A204.1 (cell line): ENCODE results near the gene SOX2.

Experiments used
- FAIRE-seq: peaks from 2 replicates; lab custom pipeline; 2012; peaks lifted over from hg19 to GRCh38; lab: Jason Lieb, UNC

The SOX2 gene

GRCh38 chr3:181722766-181723425 lies 11.2 kb downstream of the SOX2 start:
- FAIRE-seq, result no peak

- no peak for FAIRE-seq
Measured at GRCh38 chr3:181723625-181724191, 12.0 kb downstream of the SOX2 start.

GRCh38 chr3:181724192-181724965 lies 12.7 kb downstream of the SOX2 start:
- no peak for FAIRE-seq

GRCh38 chr3:181725131-181725731 lies 13.5 kb downstream of the SOX2 start:
- FAIRE-seq, result no peak

- no peak for FAIRE-seq
Measured at GRCh38 chr3:181725830-181726229, 14.1 kb downstream of the SOX2 start.

GRCh38 chr3:181726351-181727330 lies 14.9 kb downstream of the SOX2 start:
- FAIRE-seq, result no peak

GRCh38 chr3:181727341-181728032 lies 15.8 kb downstream of the SOX2 start:
- no peak for FAIRE-seq

GRCh38 chr3:181728470-181729340 lies 17.0 kb downstream of the SOX2 start:
- no peak for FAIRE-seq

GRCh38 chr3:181729341-181729869 lies 17.7 kb downstream of the SOX2 start:
- FAIRE-seq, result no peak

GRCh38 chr3:181730316-181730715 lies 18.6 kb downstream of the SOX2 start:
- no peak for FAIRE-seq

GRCh38 chr3:181730934-181731333 lies 19.2 kb downstream of the SOX2 start:
- FAIRE-seq, result no peak

- FAIRE-seq, result no peak
Measured at GRCh38 chr3:181735911-181736310, 24.2 kb downstream of the SOX2 start.

GRCh38 chr3:181738551-181738950 lies 26.8 kb downstream of the SOX2 start:
- no peak for FAIRE-seq

- no peak for FAIRE-seq
Measured at GRCh38 chr3:181739628-181740027, 27.9 kb downstream of the SOX2 start.

- no peak for FAIRE-seq
Measured at GRCh38 chr3:181741417-181741816, 29.7 kb downstream of the SOX2 start.

GRCh38 chr3:181752202-181752671 lies 40.5 kb downstream of the SOX2 start:
- FAIRE-seq, result no peak

GRCh38 chr3:181753391-181753790 lies 41.7 kb downstream of the SOX2 start:
- FAIRE-seq, result no peak

- no peak for FAIRE-seq
Measured at GRCh38 chr3:181755959-181756358, 44.2 kb downstream of the SOX2 start.

GRCh38 chr3:181756645-181757297 lies 45.0 kb downstream of the SOX2 start:
- FAIRE-seq, result no peak
